IPS DF 4.7 (cell line): Measurements from ENCODE around the gene PPP2R2D.
"Not testable (repeated sequence)": the region's sequence is repeated elsewhere in the genome, so short reads cannot be mapped to it uniquely, and the experiment has no call there.

ENCODE experiments used
- DNase-seq: peaks from one replicate; pipeline ENCODE4 v3.0.0-alpha.2; 2013; ENCODE audit warnings: low spot score; ENCODE audit errors: extremely low read depth

The PPP2R2D gene

DNA sequence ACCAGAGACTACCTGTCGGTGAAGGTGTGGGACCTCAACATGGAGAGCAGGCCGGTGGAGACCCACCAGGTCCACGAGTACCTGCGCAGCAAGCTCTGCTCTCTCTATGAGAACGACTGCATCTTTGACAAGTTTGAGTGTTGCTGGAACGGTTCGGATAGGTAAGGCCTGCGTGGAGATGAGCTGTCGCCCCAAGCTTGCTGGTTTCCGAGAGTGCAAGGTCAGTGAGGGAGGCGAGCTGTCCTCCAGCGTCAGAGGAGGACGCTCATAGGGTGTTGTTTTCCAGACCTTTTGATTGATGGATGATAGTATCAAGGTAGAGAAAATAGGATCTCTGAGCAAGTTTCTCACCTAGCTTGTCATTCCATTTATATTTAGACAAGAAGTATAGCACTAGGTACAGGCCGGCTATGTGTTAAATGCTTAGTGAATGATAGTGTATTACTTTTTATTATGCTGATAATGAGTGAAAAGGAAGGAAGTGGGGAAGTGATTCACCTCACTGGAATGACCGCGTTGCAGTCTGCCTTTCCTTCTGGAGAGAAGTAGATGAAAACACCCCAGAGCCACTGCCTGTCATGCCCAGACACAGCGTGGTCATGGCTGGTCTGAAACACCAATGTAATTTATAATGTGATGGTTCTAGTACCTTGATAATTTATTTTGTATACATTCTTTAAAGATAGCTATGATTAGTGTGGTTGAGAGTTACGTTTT is 47.0 kb downstream of the PPP2R2D start:
- DNase-seq, result no peak

DNA sequence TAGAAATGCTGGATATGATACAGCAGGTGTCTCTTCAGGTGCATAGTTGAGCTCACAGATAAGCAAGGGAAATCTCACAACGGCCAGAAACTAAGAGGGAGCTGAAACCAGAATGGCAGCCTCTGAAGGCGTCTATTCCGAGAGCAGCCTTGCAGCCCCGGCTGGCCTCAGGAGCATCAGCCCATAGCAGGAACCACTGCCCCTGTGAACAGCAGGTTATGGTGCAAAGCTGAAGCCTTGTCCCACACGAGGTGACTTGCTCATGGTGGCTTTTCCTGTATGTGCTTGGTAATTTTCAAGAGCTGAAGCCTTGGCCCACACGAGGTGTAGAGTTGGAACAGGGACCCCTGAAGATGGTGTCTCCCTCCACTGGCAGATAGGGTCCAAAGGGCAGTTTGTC is 47.7 kb downstream of the PPP2R2D start:
- DNase-seq, result no peak

- no peak for DNase-seq
Measured at GRCh38 chr10:131949041-131949862, 48.4 kb downstream of the PPP2R2D start.

DNA sequence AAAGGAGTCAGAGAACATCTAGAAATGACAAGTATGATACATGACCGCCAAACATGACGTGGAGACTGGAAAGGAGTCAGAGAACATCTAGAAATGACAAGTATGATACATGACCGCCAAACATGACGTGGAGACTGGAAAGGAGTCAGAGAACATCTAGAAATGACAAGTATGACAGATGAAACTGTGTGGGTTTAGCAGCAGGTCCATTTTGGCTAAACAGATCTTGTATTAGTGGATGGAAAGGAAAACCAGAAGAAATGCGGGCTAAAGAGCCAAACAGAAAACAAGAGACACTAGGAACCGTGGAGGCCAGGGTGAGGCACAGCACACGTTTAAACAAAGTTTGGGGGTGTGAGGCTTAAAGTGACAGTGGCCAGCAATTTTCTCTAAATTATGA is 49.1 kb downstream of the PPP2R2D start:
- not testable (repeated sequence) for DNase-seq

- no peak for DNase-seq
Measured at GRCh38 chr10:131954356-131954965, 53.7 kb downstream of the PPP2R2D start.

GRCh38 chr10:131955591-131956340 is 55.0 kb downstream of the PPP2R2D start:
- no peak for DNase-seq

DNA sequence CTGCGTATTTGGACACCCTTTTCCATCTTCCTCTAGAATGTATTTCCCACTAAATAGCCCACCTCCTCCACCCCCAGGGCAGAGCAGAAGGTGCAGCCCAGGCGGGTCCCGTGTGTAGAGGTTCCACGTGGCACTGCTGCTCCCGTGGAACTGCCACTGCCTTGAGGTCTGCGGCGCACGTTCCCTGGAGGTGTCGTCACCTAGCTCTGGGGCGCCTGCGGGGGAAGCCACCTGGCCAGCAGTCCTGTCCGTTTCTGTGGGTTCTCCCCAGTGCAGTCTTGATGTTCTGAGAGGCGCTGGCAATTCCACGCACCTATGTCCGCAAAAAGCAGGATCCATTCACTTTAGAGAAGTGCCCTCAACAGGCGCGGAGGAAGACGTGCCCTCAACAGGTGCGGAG is 59.0 kb downstream of the PPP2R2D start:
- no peak for DNase-seq

GRCh38 chr10:131960631-131961046 is 59.8 kb downstream of the PPP2R2D start:
- no peak for DNase-seq

- no peak for DNase-seq
Measured at GRCh38 chr10:131961047-131961776, 60.4 kb downstream of the PPP2R2D start.

DNA sequence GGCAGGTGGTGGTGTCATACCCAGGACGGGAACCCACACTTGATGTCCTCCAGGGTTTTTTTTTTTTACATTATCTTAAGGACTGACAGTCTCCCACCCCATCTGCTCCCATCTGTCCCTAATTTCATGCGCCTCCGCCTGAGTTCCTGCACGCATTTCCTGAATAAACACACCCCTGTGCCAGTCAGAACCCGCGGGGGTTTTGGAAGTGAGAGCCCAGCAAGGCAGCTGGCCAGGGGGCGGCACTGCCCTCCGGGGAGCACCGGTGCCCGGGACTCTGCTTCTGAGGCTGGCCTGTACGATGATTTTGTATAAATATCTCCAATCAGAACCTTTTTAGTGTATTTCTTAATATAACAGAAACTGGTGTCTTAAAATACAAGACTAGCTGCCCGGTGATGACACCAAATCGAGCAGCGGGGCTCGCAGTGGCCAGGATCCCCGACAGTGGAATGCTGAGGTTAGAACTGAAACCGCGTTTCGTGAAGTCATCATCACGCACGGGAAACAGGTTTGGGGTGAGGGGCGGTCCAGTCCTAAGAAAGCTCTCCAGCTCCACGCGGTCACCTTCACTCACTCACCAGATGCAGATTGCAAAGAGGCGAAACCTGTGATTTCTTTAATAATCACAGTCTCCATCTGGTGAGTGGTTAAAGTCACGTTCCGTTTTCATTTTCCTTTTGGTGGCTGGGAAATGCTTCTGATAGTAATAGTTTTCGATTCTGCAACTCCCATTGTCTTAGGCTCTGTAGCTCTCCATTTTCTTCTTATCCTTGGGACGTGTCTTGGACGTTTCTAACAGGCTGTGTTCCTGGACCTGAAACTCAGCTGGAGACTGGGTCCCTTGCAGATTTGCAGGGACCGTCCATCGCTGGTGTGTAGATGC is 61.2 kb downstream of the PPP2R2D start:
- DNase-seq, result no peak

GRCh38 chr10:131963350-131963749 is 62.5 kb downstream of the PPP2R2D start:
- DNase-seq, result no peak

- no peak for DNase-seq
Measured at GRCh38 chr10:131963811-131964210, 63.0 kb downstream of the PPP2R2D start.

GRCh38 chr10:131964298-131964697 is 63.5 kb downstream of the PPP2R2D start:
- DNase-seq, result no peak

DNA sequence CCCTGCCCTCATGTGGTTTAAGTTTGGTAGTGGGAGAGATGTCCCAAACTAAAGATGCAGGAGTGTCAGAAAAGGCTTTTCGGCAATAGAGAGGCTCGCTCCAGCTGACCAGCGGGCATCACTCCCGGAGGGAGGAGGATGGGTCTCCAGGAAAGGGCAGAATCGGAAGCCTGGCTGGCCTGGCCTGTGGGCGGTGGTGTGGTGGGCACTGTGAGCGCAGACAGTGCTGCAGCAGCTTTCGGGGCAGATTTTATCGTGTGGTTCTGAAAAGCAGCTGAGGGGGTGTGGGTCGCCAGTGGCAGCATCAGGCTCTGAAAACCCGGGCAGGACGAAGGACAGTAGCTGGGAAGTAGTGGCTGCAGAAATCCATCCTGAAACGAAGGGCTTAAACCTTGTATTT is 68.1 kb downstream of the PPP2R2D start:
- DNase-seq, result no peak

- DNase-seq, result no peak
Measured at GRCh38 chr10:131970946-131971345, 70.1 kb downstream of the PPP2R2D start.

- DNase-seq, result no peak
Measured at GRCh38 chr10:131971591-131971990, 70.8 kb downstream of the PPP2R2D start.

GRCh38 chr10:131972474-131973071 is 71.8 kb downstream of the PPP2R2D start:
- no peak for DNase-seq

DNA sequence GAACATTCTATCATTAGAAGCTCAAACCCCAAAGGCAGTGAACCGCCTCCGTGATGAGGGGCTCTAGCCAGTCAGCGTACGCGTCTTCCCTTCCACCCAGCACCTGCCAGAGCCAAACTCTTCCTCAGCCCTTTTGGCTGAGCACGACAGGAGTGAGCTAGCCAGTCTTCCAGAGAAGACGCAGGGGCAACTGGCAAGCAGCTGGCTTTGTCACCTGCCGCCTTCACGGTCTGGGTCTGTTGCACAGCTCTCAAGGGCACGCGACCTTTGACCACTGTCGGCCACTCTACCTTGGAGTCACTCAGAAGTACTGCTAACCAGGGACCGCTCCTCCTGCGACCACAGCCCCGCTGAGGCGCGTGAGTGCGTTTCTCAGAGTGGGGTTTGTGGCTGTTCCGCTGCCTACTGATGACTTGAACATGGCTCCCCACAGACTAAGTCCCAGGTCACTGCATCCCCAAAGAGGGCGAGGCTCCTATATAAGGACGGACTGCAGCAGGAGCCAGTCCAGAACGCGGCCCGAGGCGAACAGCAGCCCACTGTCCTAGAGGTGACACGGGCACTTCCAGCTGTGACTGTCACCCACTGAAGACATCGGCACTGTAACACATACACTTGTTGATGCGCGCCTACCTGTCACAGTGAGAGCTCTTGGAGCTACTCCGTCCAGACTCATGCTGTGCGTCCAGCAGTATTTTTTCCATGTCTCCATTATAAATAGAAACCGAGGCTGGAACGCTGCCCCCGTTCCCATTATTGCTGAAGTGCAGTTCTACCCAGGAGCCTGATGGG is 72.5 kb downstream of the PPP2R2D start:
- no peak for DNase-seq
